Measurements from ENCODE around the gene NFE2. TPM values are rescaled to one million over a fixed set of nuclear protein-coding genes. Genes with fewer than 3 reads are reported as not detected.

Gene NFE2
- total RNA-seq, 1 donor from 2014 or later = not detected

DNA sequence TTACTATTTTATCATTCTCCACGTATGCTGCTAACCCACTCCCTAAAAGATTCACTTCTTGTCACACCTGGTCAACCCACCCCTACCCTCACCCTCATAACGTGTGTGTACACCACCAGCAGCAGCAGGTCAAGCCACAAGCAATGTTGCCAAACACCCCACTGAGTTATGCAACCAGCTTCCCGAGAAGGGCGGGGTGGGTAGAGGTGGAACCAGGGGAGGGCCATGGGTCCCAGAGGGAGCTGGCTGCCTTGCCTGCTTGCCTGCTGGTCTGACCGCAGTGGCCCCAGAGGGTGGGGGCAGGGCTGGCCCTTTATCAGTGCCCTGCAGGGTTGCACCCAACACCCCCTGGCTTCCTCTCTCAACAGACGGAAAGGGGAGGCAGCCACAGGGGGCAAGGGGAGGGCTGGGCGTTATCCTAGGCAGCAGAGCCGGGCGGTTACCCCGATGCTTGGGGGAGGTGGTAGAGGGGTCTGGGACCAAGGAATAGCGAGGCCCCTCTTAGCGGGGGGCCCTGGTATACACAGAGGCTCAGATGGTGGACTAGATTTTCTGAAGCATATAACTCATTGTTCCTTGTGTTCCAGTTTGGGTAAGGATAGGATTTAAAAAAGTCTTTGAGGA, 3.5 kb upstream of the NFE2 start:
- ATAC-seq (ENCODE audit: low read depth) (peak; percentile 94), DNase-seq (peak; percentile 54)
- intact Hi-C loops (cut with micrococcal nuclease) = loop anchor here (2.0 kb wide), 1 partner anchor 21 kb away; the partner anchor contains the start of gene COPZ1
- ChIA-PET CTCF (interaction anchor here (0.7 to 1.0 kb wide), 2 partner anchors 10 to 21 kb away, joined by 4 read pairs; partner anchors contain the start of gene COPZ1), POLR2A (interaction anchor here (0.5 to 2.1 kb wide), 4 partner anchors 11 to 215 kb away, joined by 4 to 10 read pairs (median 6); partner anchors contain the start of genes CBX5 and HNRNPA1)
- H3K4me3 Mint-ChIP-seq = peak overlapping the region; percentile 69
- H3K4me1 Mint-ChIP-seq = peaks cover 36% of the 10 kb centered on the region
- no peaks in the 10 kb centered on the region for H3K36me3 Mint-ChIP-seq (ENCODE audit: low read depth)
- H3K27ac Mint-ChIP-seq = no peak overlapping the region
- TF ChIP-seq, protein P1, sequence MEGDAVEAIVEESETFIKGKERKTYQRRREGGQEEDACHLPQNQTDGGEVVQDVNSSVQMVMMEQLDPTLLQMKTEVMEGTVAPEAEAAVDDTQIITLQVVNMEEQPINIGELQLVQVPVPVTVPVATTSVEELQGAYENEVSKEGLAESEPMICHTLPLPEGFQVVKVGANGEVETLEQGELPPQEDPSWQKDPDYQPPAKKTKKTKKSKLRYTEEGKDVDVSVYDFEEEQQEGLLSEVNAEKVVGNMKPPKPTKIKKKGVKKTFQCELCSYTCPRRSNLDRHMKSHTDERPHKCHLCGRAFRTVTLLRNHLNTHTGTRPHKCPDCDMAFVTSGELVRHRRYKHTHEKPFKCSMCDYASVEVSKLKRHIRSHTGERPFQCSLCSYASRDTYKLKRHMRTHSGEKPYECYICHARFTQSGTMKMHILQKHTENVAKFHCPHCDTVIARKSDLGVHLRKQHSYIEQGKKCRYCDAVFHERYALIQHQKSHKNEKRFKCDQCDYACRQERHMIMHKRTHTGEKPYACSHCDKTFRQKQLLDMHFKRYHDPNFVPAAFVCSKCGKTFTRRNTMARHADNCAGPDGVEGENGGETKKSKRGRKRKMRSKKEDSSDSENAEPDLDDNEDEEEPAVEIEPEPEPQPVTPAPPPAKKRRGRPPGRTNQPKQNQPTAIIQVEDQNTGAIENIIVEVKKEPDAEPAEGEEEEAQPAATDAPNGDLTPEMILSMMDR (IDR thresholded peaks at IDR 0.05) = no peak
- H3K27me3 Mint-ChIP-seq = peaks cover 37% of the 10 kb centered on the region
- H3K9me3 Mint-ChIP-seq = no peaks in the 10 kb centered on the region

DNA sequence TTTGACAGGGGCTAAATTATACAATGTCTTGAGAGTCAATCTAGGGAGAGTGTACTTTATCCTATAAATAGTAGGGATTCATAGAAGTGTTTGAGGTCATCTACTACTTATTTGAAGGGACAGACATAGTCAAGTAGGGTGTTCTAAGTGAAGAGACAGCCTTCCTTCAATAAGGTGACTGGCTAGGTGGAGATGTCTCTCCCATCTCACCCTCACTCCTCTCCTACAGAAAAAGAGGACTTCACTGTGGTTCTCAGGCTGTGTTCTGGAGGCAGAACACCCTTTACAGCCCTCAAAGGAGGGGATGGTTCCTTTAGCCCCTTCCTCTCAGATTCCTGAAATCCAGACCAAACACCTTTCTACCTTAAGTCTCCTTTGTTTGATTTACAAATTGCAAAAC, 2.8 kb upstream of the NFE2 start:
- TF ChIP-seq, protein P1 (IDR thresholded peaks at IDR 0.05) = no peak
- CTCF ChIA-PET = interaction anchor here (0.7 to 1.0 kb wide), 2 partner anchors 10 to 21 kb away, joined by 4 read pairs; partner anchors contain the start of gene COPZ1
- Mint-ChIP-seq H3K27me3 (peaks cover 41% of the 10 kb centered on the region), H3K27ac (no peak overlapping the region), H3K36me3 (ENCODE audit: low read depth) (no peaks in the 10 kb centered on the region), H3K9me3 (no peaks in the 10 kb centered on the region), H3K4me3 (peak overlapping the region; percentile 69), H3K4me1 (peaks cover 36% of the 10 kb centered on the region)
- POLR2A ChIA-PET = interaction anchor here (1.1 to 2.1 kb wide), 3 partner anchors 11 to 24 kb away, joined by 4 to 10 read pairs (median 8); partner anchors contain the start of genes CBX5 and HNRNPA1
- intact Hi-C loops (cut with micrococcal nuclease) = loop anchor here (2.0 kb wide), 2 partner anchors 17 to 21 kb away; partner anchors contain the start of gene COPZ1
- DNase-seq (no peak), ATAC-seq (ENCODE audit: low read depth) (no peak)

DNA sequence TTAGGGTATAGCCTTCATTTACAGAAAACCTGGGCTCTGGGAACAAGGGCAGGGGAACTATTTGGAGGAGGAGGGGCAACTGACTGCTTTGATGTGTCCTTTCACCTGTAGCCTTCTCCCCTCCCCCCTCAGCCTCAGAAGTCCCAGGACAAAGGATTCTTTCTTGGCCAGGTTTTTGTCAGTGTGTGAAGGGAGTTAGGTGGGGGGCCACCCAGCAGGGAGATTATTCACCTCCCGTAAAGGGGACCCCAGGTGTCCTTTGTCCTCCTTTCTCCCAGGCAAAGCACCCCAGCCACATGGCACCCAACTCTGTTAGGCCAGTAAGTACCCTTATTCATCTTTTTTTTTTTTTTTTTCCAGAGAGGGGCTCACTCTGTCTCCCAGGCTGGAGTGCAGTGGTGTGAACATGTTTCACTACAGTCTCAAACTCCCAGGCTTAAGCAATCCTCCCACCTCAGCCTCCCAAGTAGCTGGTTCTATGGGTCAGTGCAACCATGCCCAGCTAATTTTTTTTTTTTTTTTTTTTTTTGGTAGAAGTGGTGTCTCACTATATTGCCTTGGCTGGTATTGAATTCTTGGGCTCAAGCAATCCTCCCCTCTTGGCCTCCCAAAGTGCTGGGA, 723 bp upstream of the NFE2 start:
- TF ChIP-seq, protein P1 (IDR thresholded peaks at IDR 0.05) = no peak
- peaks cover 41% of the 10 kb centered on the region for H3K4me1 Mint-ChIP-seq
- CTCF ChIA-PET = interaction anchor here (0.9 kb wide), 1 partner anchor 50 kb away, joined by 3 read pairs; no protein-coding TSS in a partner anchor
- POLR2A ChIA-PET = interaction anchor here (0.7 kb wide), 1 partner anchor 17 kb away, joined by 9 read pairs; no protein-coding TSS in a partner anchor
- peaks cover 47% of the 10 kb centered on the region for H3K27me3 Mint-ChIP-seq
- no peak overlapping the region for H3K27ac Mint-ChIP-seq
- H3K36me3 Mint-ChIP-seq (ENCODE audit: low read depth) = no peaks in the 10 kb centered on the region
- H3K9me3 Mint-ChIP-seq = no peaks in the 10 kb centered on the region
- ATAC-seq (ENCODE audit: low read depth) (no peak), DNase-seq (no peak)
- peak overlapping the region; percentile 53 for H3K4me3 Mint-ChIP-seq
- intact Hi-C loops (cut with micrococcal nuclease) = loop anchor here (2.0 kb wide), 1 partner anchor 15 kb away; no protein-coding TSS in a partner anchor

DNA sequence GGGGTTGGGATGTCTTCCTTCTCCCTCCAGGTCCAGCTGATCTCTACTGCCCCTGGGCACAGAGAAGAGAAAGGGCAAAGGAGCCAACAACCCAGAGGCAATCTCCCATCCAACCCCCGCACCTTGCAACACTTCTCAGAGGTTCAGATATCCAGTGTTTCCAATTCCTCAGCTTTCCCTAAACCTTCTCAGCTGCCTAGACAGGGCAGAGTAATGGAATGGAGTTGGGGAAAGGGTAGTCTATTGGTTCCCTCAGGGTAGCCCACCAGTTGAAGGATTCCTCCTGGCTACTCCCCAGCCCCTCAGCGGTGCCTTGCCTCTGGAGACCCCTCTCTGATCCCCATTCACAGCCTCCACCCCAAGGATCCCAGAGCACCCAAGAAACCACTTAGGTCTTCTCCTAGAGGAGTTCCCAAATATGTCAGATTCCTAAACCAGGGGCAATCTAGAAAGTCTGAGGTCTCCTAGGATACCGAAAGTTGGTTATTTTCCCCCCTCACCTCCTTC, 537 bp downstream of the NFE2 start:
- ChIA-PET CTCF (interaction anchor here (0.7 to 1.7 kb wide), 2 partner anchors 24 to 36 kb away, joined by 4 to 6 read pairs; partner anchors contain the start of gene COPZ1), POLR2A (interaction anchor here (0.6 to 1.9 kb wide), 6 partner anchors 12 to 68 kb away, joined by 3 to 12 read pairs (median 4); partner anchors contain the start of genes CBX5 and HNRNPA1)
- ATAC-seq (ENCODE audit: low read depth) (no peak), DNase-seq (no peak)
- intact Hi-C loops (cut with micrococcal nuclease) = no loop called here
- H3K27ac Mint-ChIP-seq = no peak overlapping the region
- TF ChIP-seq, protein P1 (IDR thresholded peaks at IDR 0.05) = no peak
- no peaks in the 10 kb centered on the region for H3K36me3 Mint-ChIP-seq (ENCODE audit: low read depth)
- no peaks in the 10 kb centered on the region for H3K9me3 Mint-ChIP-seq
- peak overlapping the region; percentile 53 for H3K4me3 Mint-ChIP-seq
- peaks cover 47% of the 10 kb centered on the region for H3K27me3 Mint-ChIP-seq
- H3K4me1 Mint-ChIP-seq = peaks cover 41% of the 10 kb centered on the region
